ENCODE measurements around the gene TOMM20L.
"Not testable (repeated sequence)": the region's sequence is repeated elsewhere in the genome, so short reads cannot be mapped to it uniquely, and the experiment has no call there.

Gene TOMM20L
- total RNA-seq: 0 to 0.99 (median 0.08) reads per million in 17 experiments

DNA sequence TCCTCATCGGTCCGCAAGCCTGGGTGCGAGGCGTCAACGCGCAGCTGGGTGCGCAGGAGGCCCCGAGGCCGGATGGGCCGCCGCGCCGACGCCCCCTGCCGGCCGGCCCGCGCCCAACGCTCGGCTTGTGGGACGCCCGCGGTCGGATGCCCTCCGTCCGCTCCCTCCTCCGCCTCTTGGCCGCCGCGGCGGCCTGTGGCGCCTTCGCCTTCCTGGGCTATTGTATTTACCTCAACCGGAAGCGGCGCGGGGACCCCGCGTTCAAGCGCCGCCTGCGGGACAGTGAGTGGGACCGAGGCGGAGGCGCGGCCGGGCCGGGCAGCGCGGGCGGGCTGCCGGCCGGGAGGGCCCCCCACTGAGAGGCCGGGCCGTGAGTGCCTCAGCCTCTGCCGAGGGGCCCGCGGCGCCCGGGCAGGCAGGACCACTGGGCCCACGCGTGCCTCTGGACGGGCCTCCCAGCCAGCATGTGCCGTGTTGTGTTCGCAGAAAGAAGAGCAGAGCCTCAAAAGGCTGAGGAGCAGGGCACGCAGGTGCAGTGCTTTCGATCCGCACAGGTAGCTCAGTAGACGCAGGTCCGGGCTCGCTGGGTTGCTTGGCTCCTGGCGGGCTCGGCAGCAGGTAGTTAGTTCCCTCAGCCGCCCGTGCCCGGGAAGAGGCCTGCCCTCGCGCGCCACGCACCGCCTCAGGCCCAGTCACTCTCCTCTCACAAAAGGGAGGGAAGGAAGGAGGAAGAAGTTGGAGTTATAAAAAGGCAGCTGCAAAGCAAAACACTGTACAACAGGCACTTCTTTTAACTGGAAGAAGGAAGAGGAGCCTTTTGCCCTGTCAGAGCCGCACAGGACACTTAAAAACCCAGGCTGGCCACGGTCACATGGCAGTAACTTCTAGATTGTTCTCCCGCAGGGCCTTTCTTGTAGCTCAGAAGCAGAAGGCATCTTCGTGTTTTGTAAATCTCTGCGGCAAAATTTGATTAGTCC, at the start of gene TOMM20L:
Gene TOMM20L (plus strand): TSS at position 119 of the 977 bp plus-strand sequence. CDS start 28 bp downstream, at position 147.
- peak; percentile 79 to 90 (median 88) for DNase-seq

DNA sequence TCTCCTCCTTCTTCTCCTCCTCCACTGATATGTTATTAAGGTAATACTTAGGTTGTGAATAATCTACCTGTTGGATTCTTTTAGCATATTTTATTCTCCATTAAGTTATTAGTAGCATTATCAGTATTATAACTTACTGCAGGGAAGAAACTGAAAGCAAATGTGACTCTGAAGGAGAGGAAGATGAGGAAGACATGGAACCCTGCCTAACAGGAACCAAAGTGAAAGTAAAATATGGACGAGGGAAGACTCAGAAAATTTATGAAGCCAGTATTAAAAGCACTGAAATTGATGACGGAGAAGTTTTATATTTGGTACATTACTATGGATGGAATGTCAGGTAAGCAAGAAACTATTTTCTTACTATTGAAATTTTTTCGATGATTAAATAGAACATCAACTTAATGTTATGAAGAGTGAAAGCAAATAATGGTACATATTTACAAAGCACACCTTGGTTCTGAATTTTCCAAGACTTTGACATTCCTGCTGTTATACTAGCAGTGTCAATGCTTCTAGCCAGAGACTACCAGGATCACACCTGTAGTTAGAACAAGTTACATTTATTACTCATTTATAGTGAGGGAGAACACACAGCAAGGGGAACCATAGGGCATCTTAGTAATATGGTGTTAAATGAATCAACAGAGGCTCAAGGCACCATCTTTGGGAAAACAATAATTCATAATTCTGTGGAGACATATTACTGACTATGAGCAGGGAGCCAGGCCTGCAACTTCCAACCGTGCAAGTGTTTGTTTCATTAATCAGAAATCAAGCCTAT, 42.0 kb upstream of the TOMM20L start:
- DNase-seq: peak in 2 of 4 experiments; percentile 7 to 36

DNA sequence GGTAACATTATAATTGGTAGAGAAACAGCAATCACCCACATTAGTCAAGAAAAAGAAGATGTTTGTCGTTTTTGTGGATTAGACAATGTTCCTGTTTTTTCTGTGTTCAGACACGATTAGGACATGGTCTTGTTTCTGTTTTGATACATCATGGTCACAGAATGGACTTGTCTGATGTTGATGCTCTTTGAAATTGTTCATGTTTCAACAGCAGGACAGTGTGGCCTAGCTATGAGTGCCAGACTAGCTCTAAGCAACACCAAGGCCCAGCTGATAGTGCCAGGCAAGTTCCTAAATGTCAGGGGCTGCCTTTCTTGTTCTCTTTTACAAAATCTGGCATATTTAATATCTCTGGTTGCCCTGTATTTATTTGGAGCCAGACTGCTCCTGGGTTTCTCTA, 40.9 kb upstream of the TOMM20L start:
- DNase-seq: peak in 3 of 4 experiments; percentile 3 to 6 (median 4)

DNA sequence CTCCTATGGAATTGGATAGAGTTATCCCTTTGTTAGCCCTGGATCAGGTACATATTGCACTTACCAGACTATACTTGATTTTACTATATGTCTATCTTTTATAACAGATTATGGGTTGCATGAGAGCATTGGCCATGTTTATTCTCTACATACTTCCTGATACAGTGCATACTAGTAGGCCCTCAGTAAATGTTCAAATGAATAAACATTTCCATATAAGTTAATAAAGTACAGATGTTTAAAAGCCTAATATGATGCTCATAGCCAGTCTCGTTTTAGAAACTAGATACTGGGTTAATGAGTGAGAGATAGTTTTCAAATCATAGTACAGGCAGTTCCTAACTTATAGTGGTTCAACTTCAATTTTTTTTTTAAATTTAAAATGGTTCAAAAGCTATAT, 39.5 kb upstream of the TOMM20L start:
- DNase-seq: no peak

DNA sequence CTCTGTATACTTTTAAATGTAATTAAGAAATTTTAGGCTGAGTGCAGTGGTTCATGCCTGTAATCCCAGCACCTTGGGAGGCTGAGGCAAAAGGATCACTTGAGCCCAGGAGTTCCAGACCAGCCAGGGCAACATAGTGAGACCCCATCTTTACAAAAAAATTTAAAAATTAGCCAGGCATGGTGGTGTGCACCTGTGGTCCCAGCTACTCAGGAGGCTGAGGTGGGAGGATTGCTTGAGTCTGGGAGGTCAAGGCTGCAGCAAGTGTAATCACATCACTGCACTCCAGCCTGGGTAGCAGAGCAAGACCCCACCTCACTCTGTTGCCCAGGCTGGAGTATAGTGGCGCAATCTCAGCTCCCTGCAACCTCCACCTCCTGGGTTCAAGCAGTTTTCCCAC, 33.5 kb upstream of the TOMM20L start:
- DNase-seq: not testable (repeated sequence)

DNA sequence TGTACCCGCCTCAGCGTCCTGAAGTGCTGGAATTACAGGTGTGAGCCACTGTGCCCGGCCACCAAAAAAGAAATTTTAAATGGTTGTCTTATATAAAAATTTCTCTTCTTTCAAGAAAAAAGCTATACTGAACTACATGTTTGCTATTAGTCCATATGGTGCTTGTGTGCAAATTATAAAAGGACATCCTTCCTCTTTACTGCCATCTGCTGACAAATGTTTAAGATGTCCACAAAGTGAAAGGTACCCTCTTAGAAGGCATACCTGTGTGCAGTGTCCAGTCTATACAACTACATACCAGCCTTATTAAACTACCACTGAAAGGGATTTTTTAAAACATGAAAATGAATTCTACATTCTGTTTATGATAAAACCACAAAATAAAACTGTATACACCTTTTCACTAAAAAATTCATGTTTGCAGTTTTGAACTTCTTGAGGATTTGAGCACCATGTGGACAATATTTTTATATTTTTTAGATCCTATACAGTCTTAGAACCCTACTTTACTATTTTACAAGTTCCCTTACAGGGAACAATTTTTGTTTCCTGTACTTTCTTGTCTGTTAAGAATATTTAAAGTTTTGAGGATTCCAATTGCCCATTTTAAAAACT, 32.8 kb upstream of the TOMM20L start:
- DNase-seq: peak in 1 of 4 experiments; percentile 28

DNA sequence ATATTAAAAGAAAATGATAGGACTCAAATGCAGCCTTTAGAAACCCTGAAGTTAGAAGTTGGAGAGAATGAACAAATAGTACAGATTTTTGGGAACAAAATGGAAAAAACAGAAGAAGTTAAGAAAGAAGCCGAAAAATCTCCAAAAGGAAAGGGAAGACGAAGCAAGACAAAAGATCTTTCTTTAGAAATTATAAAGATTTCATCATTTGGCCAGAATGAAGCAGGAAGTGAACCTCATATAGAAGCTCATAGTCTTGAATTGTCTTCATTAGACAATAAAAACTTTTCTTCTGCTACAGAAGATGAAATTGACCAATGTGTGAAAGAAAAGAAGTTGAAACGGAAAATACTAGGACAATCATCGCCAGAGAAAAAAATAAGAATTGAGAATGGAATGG, 31.4 kb upstream of the TOMM20L start:
- peak in 2 of 4 experiments; percentile 47 to 48 for DNase-seq

DNA sequence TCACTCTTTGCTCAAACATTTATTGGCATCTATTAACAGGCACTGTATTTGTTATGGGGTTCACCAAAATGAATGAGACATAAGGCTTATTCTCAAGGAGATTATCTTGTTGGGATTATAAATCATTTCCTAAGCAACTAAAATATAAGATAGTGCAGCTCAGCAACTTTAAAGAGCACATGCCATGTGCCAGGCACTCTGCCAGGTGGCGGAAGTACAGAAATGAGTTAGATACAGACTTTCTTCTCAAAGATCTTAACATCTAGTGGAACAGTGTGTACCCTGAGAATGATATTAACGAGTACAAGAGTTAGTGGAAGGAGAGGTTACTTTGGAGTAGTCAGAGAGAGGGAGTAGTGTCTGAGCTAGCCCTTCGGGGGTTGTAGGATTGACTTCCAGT, 28.4 kb upstream of the TOMM20L start:
- no peak for DNase-seq

DNA sequence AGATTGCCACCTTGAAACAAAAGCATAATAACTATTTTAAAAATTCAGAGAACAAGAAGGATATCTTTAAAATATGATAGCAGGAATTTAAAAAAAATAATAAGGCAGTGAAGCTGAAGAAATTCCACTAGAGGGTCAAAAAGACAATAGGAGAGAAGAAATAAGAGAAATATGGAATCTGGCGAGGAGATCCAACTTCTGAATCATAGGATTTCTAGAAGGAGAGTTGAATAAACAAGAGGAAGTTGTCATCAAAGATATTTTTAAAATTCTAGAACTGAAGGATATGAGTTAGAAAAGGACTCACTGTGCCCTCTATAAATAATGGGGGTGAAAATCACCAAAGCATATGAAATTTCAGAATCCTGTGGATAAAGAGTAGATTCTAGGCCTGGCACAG, 26.8 kb upstream of the TOMM20L start:
- DNase-seq: no peak

DNA sequence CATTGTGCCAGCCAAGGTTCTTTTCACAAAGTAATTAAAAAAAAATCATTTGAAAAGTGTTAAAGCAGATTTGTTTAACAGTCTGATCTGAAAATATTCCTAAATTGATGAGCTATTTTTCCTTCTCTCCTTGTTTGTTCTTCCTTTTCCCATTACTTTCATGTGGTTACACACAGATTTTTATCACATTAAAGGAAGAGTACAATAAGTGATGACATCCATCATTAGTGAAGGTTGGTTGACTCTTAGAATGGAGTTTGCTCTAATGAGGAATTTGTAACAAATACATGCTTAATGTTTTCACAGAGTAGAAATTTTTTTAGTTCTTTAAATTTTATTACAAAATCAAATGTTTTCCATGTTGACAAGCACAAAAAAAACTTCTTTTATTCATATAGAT, 18.9 kb upstream of the TOMM20L start:
- DNase-seq: no peak

DNA sequence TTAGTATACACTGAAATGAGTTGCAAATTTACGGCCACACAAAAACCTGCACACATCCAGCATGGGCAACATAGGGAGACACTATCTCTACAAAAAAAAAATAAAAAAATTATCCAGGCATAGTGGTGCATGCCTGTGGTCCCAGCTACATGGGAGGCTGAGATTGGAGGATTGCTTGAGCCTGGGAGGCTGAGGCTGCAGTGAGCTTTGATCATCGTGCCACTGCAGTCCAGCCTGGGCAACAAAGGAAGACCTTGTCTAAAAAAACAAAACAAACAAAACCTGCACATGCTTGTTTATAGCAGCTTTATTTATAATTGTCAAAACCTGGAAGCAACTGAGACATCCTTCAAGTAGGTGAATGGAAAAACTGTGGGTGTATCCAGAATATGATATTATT, 4.9 kb upstream of the TOMM20L start:
- DNase-seq: no peak

DNA sequence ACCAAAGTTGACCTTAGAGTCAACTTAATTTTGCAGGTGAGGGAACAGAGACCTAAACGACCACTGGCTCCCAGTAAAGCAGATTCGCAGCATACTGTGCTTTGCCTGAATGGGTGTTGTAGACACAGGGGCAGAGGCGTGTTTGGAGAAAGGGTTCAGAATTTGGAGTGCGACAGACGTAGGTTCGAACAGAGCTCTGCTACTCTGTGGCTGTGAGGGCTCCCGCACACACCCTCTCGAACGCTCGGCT, 243 bp upstream of the TOMM20L start:
- peak in 1 of 4 experiments; percentile 2 for DNase-seq

DNA sequence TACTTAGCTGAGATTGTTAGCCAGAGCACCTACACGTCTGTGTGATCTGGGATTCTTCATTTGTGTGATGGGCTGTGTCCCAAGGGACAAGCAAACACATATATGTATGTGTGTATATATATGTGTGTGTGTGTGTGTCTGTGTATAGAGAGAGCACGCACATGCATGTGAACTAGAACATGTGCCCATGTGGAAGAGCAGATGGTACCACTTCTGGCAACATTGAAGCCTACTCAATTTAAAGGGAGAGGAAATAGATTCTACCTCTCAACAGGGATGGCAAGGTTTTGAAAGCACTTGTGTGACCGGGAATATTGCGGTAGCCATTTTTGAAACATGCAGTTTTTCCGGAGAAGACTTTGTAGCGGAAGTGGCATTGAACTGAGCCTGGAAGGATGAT, 1.4 kb downstream of the TOMM20L start:
- no peak for DNase-seq

DNA sequence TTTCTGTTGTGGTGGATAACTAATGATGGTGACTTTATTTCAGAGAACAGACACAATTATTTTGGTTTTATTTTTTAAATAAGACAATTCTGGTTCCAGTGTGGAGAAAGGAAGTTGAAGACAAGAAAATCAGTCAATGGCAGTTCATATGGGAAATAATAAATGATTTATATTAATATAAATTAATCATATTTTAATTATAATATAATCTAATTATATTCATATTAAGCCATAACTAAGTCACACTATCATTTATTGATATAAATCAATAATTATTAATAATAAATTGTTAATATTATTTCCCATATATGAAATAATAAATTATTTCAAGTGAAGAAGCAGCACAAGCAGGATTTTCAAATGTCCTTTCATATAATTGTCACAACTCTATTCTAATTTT, 2.8 kb downstream of the TOMM20L start:
- DNase-seq: no peak

DNA sequence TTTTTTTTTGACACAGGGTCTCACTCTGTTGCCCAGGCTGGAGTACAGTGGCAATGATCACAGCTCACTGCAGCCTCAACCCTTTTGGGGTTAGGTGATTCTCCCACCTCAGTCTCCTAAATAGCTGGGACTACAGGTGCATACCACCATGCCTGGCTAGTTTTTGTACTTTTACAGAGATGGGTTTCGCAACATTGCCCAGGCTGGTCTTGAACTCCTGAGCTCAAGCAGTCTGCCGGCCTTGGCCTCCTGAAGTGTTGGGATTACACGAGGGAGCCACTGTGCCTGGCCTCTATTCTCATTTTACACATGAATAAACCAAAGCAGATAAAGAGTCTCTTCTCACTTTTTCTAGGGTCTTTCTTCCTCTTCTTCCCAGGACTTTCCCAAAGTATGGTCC, 3.2 kb downstream of the TOMM20L start:
- no peak for DNase-seq

DNA sequence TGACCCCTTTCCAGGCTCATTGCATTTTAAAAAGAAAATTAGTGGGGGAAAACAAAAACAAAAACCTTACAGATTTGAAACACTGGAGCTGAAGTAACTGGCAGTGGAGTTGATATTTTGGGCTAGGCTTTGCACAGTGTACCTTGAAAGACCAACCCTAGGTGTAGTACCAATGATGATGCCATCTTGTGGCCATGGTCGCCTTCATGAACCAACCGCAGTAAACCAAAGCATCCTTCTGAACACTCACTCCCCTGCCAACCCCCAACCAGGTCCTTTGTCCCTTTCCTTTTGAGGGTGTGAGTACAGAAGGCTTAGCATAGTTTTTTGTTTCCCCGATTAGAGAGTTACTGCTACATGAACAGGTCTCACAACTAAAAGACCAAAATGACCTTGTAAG, 5.9 kb downstream of the TOMM20L start:
- no peak for DNase-seq

DNA sequence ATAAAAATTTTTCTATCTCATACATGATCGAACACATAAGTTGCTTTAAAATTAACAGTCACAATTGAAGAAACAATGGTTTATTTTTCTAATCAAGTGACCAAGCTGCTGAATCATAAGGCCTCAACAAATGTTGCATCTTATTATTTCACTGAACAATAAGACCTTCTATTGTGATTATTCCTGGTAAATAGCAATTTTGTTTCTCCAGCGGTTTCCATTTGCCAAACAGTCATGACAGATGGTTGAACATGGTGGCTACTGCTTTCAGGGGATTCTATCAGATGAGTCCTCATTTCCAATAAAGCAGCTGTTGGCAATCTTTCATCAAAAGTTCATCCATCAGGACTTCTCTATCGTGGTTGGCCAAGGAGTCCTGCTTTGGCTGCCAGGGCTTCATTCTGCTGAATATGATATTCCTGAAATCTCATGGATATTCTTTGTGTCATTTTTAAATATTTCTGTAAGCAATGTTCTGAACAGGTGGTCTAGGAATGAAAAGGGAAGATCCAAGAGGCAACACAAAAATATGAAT, 13.0 kb downstream of the TOMM20L start:
- no peak for DNase-seq

DNA sequence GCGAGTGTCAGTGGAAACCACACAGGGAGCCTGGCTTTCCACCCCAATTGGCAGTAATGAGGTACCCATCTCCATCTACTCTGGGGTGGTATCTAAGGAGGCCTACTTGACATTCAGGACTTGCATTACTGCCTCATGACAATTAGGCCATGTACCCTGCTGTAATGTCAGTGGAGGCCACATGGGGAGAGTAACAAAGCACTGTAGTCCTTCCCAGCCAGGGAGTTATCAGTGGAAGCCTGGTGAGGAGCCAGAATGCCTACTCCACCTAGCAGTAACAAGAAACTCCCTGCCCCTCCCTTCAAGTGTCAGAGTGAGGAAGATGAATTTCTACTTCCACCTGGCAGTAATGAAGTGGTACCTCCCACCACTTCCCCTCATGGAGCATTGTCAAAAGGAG, 19.1 kb downstream of the TOMM20L start:
- no peak for DNase-seq

DNA sequence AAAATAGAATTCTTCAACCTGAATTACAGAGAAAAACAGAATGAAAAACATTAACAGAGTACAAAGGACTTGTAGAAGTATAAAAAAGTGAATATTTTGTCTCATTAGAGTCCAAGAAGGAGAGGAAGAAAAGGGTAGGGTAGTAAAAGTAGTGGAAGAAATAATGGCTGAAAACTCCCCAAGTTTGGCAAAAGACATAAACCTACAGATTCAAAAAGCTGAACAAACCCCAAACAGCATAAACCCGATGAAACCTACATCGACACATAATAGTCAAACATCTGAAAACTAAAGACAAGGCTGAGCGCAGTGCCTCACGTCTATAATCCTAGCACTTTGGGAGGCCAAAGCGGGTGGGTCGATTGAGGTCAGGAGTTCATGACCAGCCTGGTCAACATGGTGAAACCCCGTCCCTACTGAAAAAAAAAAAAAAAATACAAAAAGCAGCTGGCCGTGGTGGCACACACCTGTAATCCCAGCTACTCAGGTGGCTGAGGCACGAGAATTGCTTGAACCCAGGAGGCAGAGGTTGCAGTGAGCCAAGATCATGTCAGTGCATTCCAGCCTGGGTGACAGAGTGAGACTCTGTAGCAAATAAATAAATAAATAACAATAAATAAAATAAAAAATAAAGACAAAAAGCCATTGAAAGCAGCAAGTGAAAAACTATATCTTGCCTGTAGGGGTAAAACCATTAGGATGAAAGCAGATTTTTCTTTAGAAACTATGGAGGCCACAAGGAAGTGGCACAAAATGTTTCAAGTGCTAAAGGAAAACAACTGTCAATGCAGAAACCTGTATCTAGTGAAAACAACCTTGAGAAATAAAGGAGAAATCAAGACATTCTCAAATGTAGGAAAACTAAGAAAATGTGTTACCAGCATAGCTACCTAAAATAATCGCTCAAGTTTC, 20.2 kb downstream of the TOMM20L start:
- no peak for DNase-seq

DNA sequence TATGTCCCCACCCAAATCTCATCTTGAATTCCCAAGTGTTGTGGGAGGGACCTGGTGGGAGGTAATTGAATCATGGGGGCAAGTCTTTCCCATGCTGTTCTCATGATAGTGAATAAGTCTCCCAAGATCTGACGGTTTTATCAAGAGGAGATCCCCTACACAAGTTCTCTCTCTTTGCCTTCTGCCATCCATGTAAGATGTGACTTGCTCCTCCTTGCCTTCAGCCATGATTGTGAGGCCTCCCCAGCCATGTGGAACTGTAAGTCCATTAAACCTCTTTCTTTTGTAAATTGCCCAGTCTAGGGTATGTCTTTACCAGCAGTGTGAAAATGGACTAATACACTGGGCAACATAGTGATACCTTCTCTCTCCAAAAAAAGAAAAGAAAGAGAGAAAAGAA, 21.2 kb downstream of the TOMM20L start:
- DNase-seq: not testable (repeated sequence)

DNA sequence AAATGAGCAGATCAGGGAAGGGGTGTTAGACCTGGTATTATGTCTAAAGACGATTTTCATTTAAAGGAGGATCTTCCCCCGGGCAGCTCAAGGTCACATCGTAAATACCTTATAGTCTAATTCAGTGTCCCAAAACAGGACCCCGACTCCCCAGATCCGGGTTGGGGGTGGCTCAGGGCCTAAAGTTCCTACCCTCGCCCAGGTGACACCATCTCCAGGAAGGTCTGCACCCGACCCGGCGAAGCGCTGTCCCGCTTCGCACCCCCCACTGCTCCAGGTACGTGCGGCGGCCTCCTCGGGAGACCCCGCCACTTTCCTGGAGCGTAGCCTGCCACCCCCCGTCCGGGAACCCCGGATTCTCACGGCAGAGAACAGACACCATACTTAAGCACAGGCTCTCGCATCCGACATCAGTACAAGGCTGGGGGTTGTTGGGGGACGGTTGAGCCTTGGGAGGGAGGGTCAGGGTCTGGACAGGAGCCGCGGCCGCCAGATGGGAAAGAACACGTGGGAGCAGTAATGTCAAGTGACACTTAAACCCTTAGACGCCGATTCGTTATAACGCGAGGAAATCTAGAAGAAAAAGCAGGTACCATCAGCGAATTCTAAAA, 31.0 kb downstream of the TOMM20L start:
- DNase-seq: peak; percentile 67 to 78 (median 74)
